Kidney tubule cell (primary cell): ENCODE results near the gene NPPB.

ENCODE experiments used
- DNase-seq: peaks from one replicate; pipeline ENCODE4 v3.0.0-alpha.2; 2018; ENCODE audit warnings: low spot score

The NPPB gene

GRCh38 chr1:11856698-11857097 is 2.0 kb downstream of the NPPB start:
- no peak for DNase-seq

- DNase-seq = peak; percentile 12
Observed at GRCh38 chr1:11855430-11855829, 3.3 kb downstream of the NPPB start.

- DNase-seq = no peak
Observed at GRCh38 chr1:11854519-11854918, 4.2 kb downstream of the NPPB start.

- no peak for DNase-seq
Observed at GRCh38 chr1:11851180-11851579, 7.6 kb downstream of the NPPB start.

GRCh38 chr1:11850156-11850555 is 8.6 kb downstream of the NPPB start:
- no peak for DNase-seq

GRCh38 chr1:11848373-11848700 is 10.4 kb downstream of the NPPB start:
- no peak for DNase-seq

GRCh38 chr1:11847667-11848372 is 10.9 kb downstream of the NPPB start, which contains the start of gene NPPA:
Gene NPPA, minus strand, starts transcription at chr1:11847783. Its CDS starts 99 bp downstream, at chr1:11847684.
- DNase-seq = no peak

- peak; percentile 27 for DNase-seq
Observed at GRCh38 chr1:11845641-11846335, 13.0 kb downstream of the NPPB start.

GRCh38 chr1:11842154-11843041 is 16.3 kb downstream of the NPPB start:
- no peak for DNase-seq

GRCh38 chr1:11841245-11842153 is 17.2 kb downstream of the NPPB start:
- no peak for DNase-seq

GRCh38 chr1:11839727-11840705 is 18.7 kb downstream of the NPPB start:
- no peak for DNase-seq

GRCh38 chr1:11838349-11839272 is 20.1 kb downstream of the NPPB start:
- DNase-seq = peak; percentile 62

GRCh38 chr1:11837767-11838348 is 20.9 kb downstream of the NPPB start:
- no peak for DNase-seq

- no peak for DNase-seq
Observed at GRCh38 chr1:11836955-11837766, 21.6 kb downstream of the NPPB start.

- no peak for DNase-seq
Observed at GRCh38 chr1:11835441-11836225, 23.1 kb downstream of the NPPB start.

GRCh38 chr1:11833900-11834299 is 24.8 kb downstream of the NPPB start:
- no peak for DNase-seq

- DNase-seq = no peak
Observed at GRCh38 chr1:11833497-11833896, 25.2 kb downstream of the NPPB start.
